Measurements from ENCODE around the gene POLR3F. TPM values are rescaled to one million over a fixed set of nuclear protein-coding genes. Genes with fewer than 3 reads are reported as not detected.
"Not testable (repeated sequence)": the region's sequence is repeated elsewhere in the genome, so short reads cannot be mapped to it uniquely, and the experiment has no call there.

POLR3F gene
- total RNA-seq, 1 donor from 2014 or later = 14.0 TPM

GRCh38 chr20:18515973-18516372 is 48.8 kb downstream of the POLR3F start:
- DNase-seq (ENCODE audit: low spot score in 2 of 2) = no peak
- H3K4me3 ChIP-seq = no peak overlapping the region
- H3K27me3 ChIP-seq = no peaks in the 10 kb centered on the region
- TF ChIP-seq CTCF (IDR thresholded peaks at IDR 0.05) = no peak
- H3K36me3 ChIP-seq = peaks cover 4 to 56% of the 10 kb centered on the region in 2 donors
- intact Hi-C loops (cut with DNase I) = no loop called here
- no peak overlapping the region for H3K27ac ChIP-seq
- no peaks in the 10 kb centered on the region for H3K4me1 ChIP-seq
- no peaks in the 10 kb centered on the region for H3K9me3 ChIP-seq

DNA sequence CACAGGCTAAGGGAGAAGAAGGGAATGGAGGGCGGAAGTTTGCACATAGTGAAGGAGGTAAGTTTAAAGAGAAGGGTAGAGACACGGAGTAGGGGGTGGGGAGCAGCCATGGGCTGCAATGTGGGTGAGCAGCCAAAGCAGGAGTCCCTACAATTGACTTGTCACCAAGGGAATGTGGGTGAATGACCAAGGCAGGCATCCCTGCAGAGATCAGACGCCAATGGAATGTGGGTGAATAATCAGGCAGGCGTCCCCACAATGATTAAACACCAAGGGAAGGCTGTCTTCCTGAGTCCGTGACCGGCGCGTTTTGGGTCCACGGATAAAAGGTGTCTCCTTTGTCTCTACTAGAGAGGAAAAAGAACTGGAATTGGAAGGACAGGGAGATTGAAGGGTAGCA is 54.9 kb downstream of the POLR3F start:
- DNase-seq (ENCODE audit: low spot score in 2 of 2); H3K27ac ChIP-seq; intact Hi-C loops (cut with DNase I); H3K4me3 ChIP-seq; H3K9me3 ChIP-seq; H3K27me3 ChIP-seq; H3K4me1 ChIP-seq: not testable (repeated sequence)
- H3K36me3 ChIP-seq = peaks cover 30 to 40% of the 10 kb centered on the region in 2 donors

DNA sequence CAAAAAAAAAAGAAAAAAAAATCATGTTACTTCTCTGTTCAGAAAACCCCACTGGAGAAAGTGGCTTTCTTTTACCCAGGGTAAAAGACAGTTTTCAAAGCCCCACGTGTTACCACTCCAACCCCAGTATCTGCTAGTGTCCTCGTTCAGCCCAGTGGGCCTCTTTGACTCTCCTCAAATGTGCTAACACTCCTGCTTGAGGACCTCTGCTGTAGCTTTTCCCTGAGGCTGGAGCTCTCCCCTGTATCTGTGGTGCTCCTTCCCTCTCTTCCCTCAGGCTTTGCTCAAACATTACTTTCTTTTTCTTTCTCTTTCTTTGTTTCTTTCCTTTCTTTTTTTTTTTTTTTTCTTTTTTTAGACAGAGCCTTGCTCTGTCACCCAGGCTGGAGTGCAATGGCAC is 55.9 kb downstream of the POLR3F start:
- Histone ChIP-seq H3K36me3 (peaks cover 39 to 46% of the 10 kb centered on the region in 2 donors), H3K9me3 (no peaks in the 10 kb centered on the region), H3K27me3 (no peaks in the 10 kb centered on the region), H3K27ac (no peak overlapping the region), H3K4me1 (no peaks in the 10 kb centered on the region), H3K4me3 (no peak overlapping the region)
- no peak for DNase-seq (ENCODE audit: low spot score in 2 of 2)
- TF ChIP-seq CTCF (IDR thresholded peaks at IDR 0.05) = no peak
- intact Hi-C loops (cut with DNase I) = no loop called here

GRCh38 chr20:18524646-18525045 is 57.5 kb downstream of the POLR3F start:
- Histone ChIP-seq H3K4me3 (no peak overlapping the region), H3K4me1 (no peaks in the 10 kb centered on the region), H3K27me3 (no peaks in the 10 kb centered on the region), H3K9me3 (no peaks in the 10 kb centered on the region), H3K27ac (no peak overlapping the region), H3K36me3 (peaks cover 50 to 62% of the 10 kb centered on the region in 2 donors)
- intact Hi-C loops (cut with DNase I) = no loop called here
- DNase-seq (ENCODE audit: low spot score in 2 of 2) = no peak
- no peak for TF ChIP-seq CTCF (IDR thresholded peaks at IDR 0.05)

GRCh38 chr20:18526761-18527160 is 59.6 kb downstream of the POLR3F start:
- H3K36me3 ChIP-seq = peaks cover 71 to 76% of the 10 kb centered on the region in 2 donors
- H3K9me3 ChIP-seq; H3K4me3 ChIP-seq; H3K27ac ChIP-seq; DNase-seq (ENCODE audit: low spot score in 2 of 2); intact Hi-C loops (cut with DNase I); H3K27me3 ChIP-seq; H3K4me1 ChIP-seq: not testable (repeated sequence)

- no peak for TF ChIP-seq CTCF (IDR thresholded peaks at IDR 0.05)
- Histone ChIP-seq H3K27me3 (no peaks in the 10 kb centered on the region), H3K27ac (no peak overlapping the region), H3K9me3 (no peaks in the 10 kb centered on the region), H3K4me3 (no peak overlapping the region), H3K4me1 (no peaks in the 10 kb centered on the region), H3K36me3 (peaks cover 75 to 82% of the 10 kb centered on the region in 2 donors)
- intact Hi-C loops (cut with DNase I) = no loop called here
- no peak for DNase-seq (ENCODE audit: low spot score in 2 of 2)
Measured at GRCh38 chr20:18527339-18527738, 60.1 kb downstream of the POLR3F start.

DNA sequence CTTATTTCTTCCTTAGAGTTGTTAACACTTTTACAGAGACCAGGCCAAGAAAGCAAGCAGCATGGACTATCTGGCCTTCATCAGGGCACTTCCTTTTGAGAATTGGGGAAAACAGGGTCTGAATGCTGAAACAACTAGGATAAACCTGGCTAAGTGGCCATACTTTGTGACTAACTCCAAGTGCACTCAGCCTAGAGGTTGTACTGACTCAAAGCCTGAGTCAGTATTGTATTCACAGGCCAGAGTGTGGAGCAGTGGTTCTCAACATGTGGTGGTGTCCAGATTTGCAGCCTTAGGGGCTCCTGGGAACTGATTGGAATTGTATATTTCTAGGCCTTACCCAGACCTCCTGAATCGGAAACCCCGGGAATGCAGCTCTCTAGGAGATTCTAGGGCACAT is 60.6 kb downstream of the POLR3F start:
- intact Hi-C loops (cut with DNase I) = no loop called here
- no peak for DNase-seq (ENCODE audit: low spot score in 2 of 2)
- no peaks in the 10 kb centered on the region for H3K4me1 ChIP-seq
- no peaks in the 10 kb centered on the region for H3K27me3 ChIP-seq
- no peak for TF ChIP-seq CTCF (IDR thresholded peaks at IDR 0.05)
- no peak overlapping the region for H3K27ac ChIP-seq
- no peaks in the 10 kb centered on the region for H3K9me3 ChIP-seq
- peaks cover 80 to 87% of the 10 kb centered on the region in 2 donors for H3K36me3 ChIP-seq
- H3K4me3 ChIP-seq = no peak overlapping the region

All from ascending aorta (tissue), 2 donors.